Left lung (tissue), 10 donors: ENCODE measurements around the gene WFS1. TPM values are rescaled to one million over a fixed set of nuclear protein-coding genes. Genes with fewer than 3 reads are reported as not detected.

Experiments
- ATAC-seq: fragments of 200-7000 bp; cut with Tn5 transposase; one replicate; pipeline ENCODE4 v1.9.1; 2020; ENCODE audit warnings: moderate library complexity
- DNase-seq, 4 donors: peaks; one replicate each; pipeline ENCODE4 v3.0.0-alpha.2; 2013 to 2020
- H3K27ac ChIP-seq, 2 donors: fragments of 200-600 bp; sonication (generic) in 1 of 2; one replicate each; pipeline versions ENCODE4 v1.5.0 to v1.8.0; 2020 to 2021
- H3K27me3 ChIP-seq, 2 donors: fragments of 200-600 bp; sonication (generic) in 1 of 2; one replicate each; pipeline versions ENCODE4 v1.5.0 to v1.8.0; 2020 to 2021
- H3K36me3 ChIP-seq, 2 donors: fragments of 200-600 bp; sonication (generic) in 1 of 2; one replicate each; pipeline versions ENCODE4 v1.5.0 to v1.8.0; 2020 to 2021
- H3K4me1 ChIP-seq, 2 donors: fragments of 200-600 bp; one replicate each; pipeline ENCODE4 v1.8.0; 2021
- H3K4me3 ChIP-seq, 2 donors: fragments of 200-600 bp; sonication (generic) in 1 of 2; one replicate each; pipeline versions ENCODE4 v1.5.0 to v1.8.0; 2020 to 2021; ENCODE audit warnings: mild to moderate bottlenecking in 1 of 2
- H3K9me3 ChIP-seq, 2 donors: fragments of 200-600 bp; sonication (generic) in 1 of 2; one replicate each; pipeline versions ENCODE4 v1.5.0 to v1.8.0; 2020 to 2021
- CTCF ChIP-seq, 2 donors: fragments of 200-600 bp; sonication (generic) in 1 of 2; IDR thresholded peaks; one replicate each; pipeline versions ENCODE4 v1.5.0 to v1.8.0; 2021; ENCODE audit warnings: antibody characterized with exemption in 2 of 2
- intact Hi-C, 2 donors: fragments of 100-400 bp; cut with DNase I; formaldehyde crosslinking; loops; one replicate each; pipeline versions ENCODE4 v1.11.2 to v1.14.2; 2022
- polyA plus RNA-seq, 6 donors: library from polyadenylated mRNA; unstranded; fragments of 120-200 nt; gene quantifications; one replicate each; pipeline ENCODE4 v1.2.1, GENCODE V29; 2013; ENCODE audit not compliant: insufficient read length in 6 of 6
- total RNA-seq, 2 donors: library from RNA; stranded (reverse); fragmentation: NEBNext Ultra II Directional; extraction: Animal tissue kit (Norgen Biotek cat#: 25700); gene quantifications; one replicate each; pipeline ENCODE4 v1.2.1, GENCODE V29; 2021
- donor health status: DM: no; HTN: yes; CAD: no.
- donor health status: DM: no; HTN: no; CAD: no.

Gene WFS1
- total and polyA plus RNA-seq, 8 donors: 33.8 to 103 (median 39.9) TPM

- no peak overlapping the region for H3K27ac ChIP-seq
- intact Hi-C loops: no loop called here
- H3K36me3 ChIP-seq: no peaks in the 10 kb centered on the region
- no peak overlapping the region for H3K4me3 ChIP-seq
- peak in 2 of 4 donors; percentile 49 to 74 for DNase-seq
- peaks cover 6 to 51% of the 10 kb centered on the region in 2 donors for H3K27me3 ChIP-seq
- ATAC-seq: peak; percentile 87
- peaks cover 0 to under 1% of the 10 kb centered on the region in 2 donors for H3K9me3 ChIP-seq
- no peaks in the 10 kb centered on the region for H3K4me1 ChIP-seq
- TF ChIP-seq CTCF (IDR thresholded peaks at IDR 0.05): peak; percentile 69 to 88
These were observed 19.2 kb upstream of the WFS1 start for GRCh38 chr4:6250235-6250983.

GRCh38 chr4:6250984-6251295, 18.7 kb upstream of the WFS1 start:
- no peak overlapping the region for H3K27ac ChIP-seq
- intact Hi-C loops: no loop called here
- DNase-seq (no peak), ATAC-seq (no peak)
- no peak for TF ChIP-seq CTCF (IDR thresholded peaks at IDR 0.05)
- H3K9me3 ChIP-seq: no peaks in the 10 kb centered on the region
- no peak overlapping the region for H3K4me3 ChIP-seq
- peaks cover 3 to 46% of the 10 kb centered on the region in 2 donors for H3K27me3 ChIP-seq
- no peaks in the 10 kb centered on the region for H3K36me3 ChIP-seq
- no peaks in the 10 kb centered on the region for H3K4me1 ChIP-seq

- Histone ChIP-seq H3K27ac (no peak overlapping the region), H3K9me3 (no peaks in the 10 kb centered on the region), H3K4me3 (no peak overlapping the region), H3K27me3 (peaks cover 3 to 42% of the 10 kb centered on the region in 2 donors), H3K36me3 (no peaks in the 10 kb centered on the region), H3K4me1 (no peaks in the 10 kb centered on the region)
- no peak for TF ChIP-seq CTCF (IDR thresholded peaks at IDR 0.05)
- intact Hi-C loops: no loop called here
- DNase-seq (no peak), ATAC-seq (no peak)
These were observed 18.3 kb upstream of the WFS1 start for GRCh38 chr4:6251365-6251764.

GRCh38 chr4:6252051-6252450, 17.6 kb upstream of the WFS1 start:
- ATAC-seq (no peak), DNase-seq (no peak)
- Histone ChIP-seq H3K27ac (no peak overlapping the region), H3K4me3 (no peak overlapping the region), H3K4me1 (no peaks in the 10 kb centered on the region), H3K36me3 (no peaks in the 10 kb centered on the region), H3K27me3 (peaks cover 3 to 35% of the 10 kb centered on the region in 2 donors), H3K9me3 (no peaks in the 10 kb centered on the region)
- intact Hi-C loops: no loop called here
- TF ChIP-seq CTCF (IDR thresholded peaks at IDR 0.05): no peak

GRCh38 chr4:6253111-6253510, 16.5 kb upstream of the WFS1 start:
- Histone ChIP-seq H3K4me1 (peaks cover 0 to 4% of the 10 kb centered on the region in 2 donors), H3K27ac (no peak overlapping the region), H3K9me3 (no peaks in the 10 kb centered on the region), H3K27me3 (peaks cover 3 to 24% of the 10 kb centered on the region in 2 donors), H3K36me3 (no peaks in the 10 kb centered on the region), H3K4me3 (no peak overlapping the region)
- ATAC-seq (no peak), DNase-seq (no peak)
- no peak for TF ChIP-seq CTCF (IDR thresholded peaks at IDR 0.05)
- intact Hi-C loops: no loop called here
